ENCODE measurements around the gene ODAD4.
"Not testable (repeated sequence)": the region's sequence is repeated elsewhere in the genome, so short reads cannot be mapped to it uniquely, and the experiment has no call there.

The ODAD4 gene

DNA sequence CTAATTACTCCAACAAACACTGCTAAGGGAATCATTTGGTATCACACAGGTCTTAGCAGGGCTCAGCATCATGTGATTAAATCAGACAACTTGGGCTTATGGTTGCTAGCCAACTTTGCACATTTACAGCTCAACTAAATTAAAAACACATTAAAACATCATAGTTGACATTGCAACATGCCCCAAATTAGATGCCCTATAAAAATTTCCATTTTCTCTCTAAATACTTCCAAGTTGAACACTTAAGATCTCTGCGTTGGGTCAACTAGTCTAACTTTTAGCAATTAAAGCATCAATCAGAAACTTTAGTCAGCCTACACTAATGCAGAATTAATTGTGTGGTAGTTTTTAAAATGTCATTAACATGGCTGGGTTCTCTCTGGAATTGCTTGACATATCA lies 74.7 kb downstream of the ODAD4 start:
- no peak for DNase-seq

DNA sequence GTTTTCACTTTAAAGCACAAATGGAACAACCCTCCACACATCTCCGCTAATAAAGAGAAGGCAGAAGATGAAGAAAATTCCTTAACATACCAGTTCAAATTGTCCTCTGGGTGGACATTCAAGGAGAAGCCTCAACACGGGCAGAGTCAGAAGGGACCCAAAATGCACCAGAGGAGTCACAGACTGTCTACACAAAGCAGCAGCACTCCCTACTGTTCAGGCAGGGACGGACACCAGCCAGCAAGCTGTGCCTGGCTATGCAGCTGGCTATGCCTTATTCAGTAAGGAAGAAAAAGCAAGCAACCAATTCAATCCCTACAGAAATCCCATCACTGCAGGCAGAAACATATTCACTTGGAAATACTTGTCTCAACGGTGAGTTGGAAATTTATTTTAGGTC lies 78.8 kb downstream of the ODAD4 start:
- no peak for DNase-seq

DNA sequence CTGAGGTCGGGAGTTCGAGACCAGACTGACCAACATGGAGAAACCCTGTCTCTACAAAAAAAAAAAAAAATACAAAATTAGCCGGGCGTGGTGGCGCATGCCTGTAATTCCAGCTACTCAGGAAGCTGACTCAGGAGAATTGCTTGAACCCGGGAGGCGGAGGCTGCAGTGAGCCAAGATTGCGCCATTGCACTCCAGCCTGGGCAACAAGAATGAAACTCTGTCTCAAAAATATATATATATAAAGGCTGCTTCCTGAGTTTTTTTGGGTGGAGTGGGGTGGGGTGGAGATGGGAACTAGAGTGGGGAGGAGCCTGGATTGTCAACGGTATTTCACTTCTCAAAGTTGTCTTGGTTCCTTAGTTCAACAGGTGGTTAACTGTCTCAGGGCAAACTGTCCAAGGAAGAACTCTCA lies 79.9 kb downstream of the ODAD4 start:
- peak in 1 of 2 donors; percentile 36 for DNase-seq

DNA sequence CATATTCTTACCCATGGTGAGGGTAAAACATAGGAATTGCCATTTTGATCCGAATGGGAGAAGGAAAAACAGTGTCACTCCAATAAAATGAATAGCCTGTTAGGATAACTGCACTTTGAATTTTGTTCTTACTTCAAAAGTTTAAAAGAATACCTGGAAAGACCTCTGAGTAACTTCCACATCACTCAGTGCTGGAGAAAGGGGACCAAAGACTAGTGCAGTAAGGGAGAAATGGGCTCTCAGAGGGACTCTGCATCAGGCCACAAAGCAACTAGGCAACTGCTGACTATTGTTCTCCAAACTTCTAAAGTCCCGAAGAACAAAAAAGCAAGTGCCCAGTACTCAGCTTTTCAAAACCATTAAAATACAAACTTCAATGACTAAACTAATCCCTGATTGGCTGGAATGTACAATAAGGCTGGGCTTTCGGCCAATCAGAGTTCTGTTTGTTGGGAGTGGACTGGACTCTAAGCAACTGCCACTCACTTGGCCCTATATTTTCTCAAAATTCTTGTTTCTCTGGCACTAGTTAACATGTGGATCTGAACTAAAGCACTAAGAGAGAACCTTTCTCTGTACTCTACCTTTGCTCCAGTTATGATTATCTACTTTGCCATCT lies 80.6 kb downstream of the ODAD4 start:
- DNase-seq: peak; percentile 15 to 21

DNA sequence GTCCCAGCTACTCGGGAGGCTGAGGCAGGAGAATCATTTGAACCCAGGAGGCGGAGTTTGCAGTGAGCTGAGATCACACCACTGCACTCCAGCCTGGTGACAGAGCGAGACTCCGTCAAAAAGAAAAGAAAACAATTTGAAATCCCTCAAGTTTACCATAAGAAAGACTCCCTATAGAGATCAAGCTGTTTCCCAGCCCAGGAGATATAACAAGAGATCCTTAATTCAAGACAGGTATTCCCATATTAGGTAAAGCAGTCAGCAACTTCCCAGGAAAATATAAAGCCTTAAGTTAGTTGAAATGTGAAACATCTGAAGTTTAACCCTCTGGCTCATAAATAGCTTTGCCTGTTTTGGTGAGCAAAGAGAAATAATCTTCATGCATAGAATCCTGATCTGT lies 81.9 kb downstream of the ODAD4 start:
- not testable (repeated sequence) for DNase-seq

DNA sequence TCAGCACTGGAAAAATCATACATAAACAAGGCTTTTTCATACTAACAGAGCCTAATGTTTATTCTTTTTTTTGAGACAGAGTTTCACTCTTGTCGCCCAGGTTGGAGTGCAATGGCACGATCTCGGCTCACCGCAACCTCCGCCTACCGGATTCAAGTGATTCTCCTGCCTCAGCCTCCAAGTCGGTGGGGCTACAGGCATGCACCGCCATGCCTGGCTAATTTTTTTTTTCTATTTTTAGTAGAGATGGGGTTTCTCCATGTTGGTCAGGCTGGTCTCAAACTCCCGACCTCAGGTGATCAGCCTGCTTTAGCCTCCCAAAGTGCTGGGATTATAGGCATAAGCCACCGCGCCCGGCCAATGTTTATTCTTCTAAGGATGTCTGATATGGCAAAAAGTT lies 83.3 kb downstream of the ODAD4 start:
- DNase-seq: not testable (repeated sequence)

Data from CD4-positive, alpha-beta T cell treated with Interleukin-1 beta for 1 hour (primary cell).